ENCODE measurements around the gene FOXP3.

FOXP3 gene

DNA sequence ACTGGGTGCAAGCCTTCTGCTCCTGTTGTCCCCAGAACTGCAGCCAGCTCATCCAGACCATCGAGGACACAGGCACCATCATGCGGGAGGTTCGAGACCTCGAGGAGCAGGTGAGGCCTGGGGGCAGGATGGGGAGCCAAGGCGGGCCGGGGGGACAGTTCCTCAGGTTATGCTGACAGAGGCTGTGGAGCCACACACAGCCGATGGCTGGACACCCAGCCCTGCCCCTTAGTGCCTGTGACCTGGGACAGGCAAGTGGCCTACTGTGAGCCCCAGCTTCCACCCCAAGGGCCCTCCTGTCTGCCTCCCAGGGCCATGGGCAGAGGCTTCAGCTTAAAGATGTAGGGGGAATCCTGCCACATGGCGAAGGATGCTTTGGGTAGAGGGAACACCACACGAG, 14.9 kb downstream of the FOXP3 start:
- Histone ChIP-seq H2AFZ (ENCODE audit: low read depth, low read length) (no peak overlapping the region), H3K27me3 (ENCODE audit: control insufficient read depth in 1 of 2, insufficient read depth in 1 of 2, low read length in 2 of 2) (peaks cover 0 to 8% of the 10 kb centered on the region in 2 experiments), H3K14ac (ENCODE audit: low read length in 2 of 2) (no peak overlapping the region), H3K4ac (ENCODE audit: low read depth in 1 of 2, low read length in 2 of 2) (no peak overlapping the region), H3K4me2 (ENCODE audit: low read length, poor library complexity, severe bottlenecking) (no peak overlapping the region), H3K9me3 (ENCODE audit: control insufficient read depth, low read length) (no peaks in the 10 kb centered on the region), H3K18ac (ENCODE audit: low read depth in 1 of 2, low read length in 2 of 2) (no peak overlapping the region), H3K4me1 (ENCODE audit: control insufficient read depth, insufficient read depth, low read depth, low read length) (no peaks in the 10 kb centered on the region), H3K23ac (ENCODE audit: low read length in 2 of 2) (no peak overlapping the region), H3K9ac (ENCODE audit: low read length) (no peak overlapping the region), H3K27ac (ENCODE audit: low read length, poor library complexity, severe bottlenecking) (no peak overlapping the region), H2BK120ac (ENCODE audit: low read depth, low read length) (no peak overlapping the region), H2AK5ac (ENCODE audit: low read length, severe bottlenecking) (no peak overlapping the region), H4K91ac (ENCODE audit: low read length) (no peak overlapping the region), H4K8ac (ENCODE audit: low read length) (no peak overlapping the region), H2BK5ac (ENCODE audit: low read depth, low read length, poor library complexity, severe bottlenecking) (no peak overlapping the region), H3K4me3 (ENCODE audit: insufficient read depth in 1 of 2, low read depth in 1 of 2, low read length in 2 of 2) (no peak overlapping the region), H2BK15ac (ENCODE audit: low read depth, poor library complexity, severe bottlenecking) (no peak overlapping the region), H3K36me3 (ENCODE audit: control insufficient read depth in 1 of 2, insufficient read depth in 2 of 2, low read depth in 1 of 2, low read length in 2 of 2) (peaks cover 2 to 50% of the 10 kb centered on the region in 2 experiments), H3K79me1 (replicated peaks; ENCODE audit: low read length, poor library complexity, severe bottlenecking) (no peaks in the 10 kb centered on the region), H2BK12ac (ENCODE audit: low read length in 2 of 2) (no peak overlapping the region)
- WGBS, result 96% methylated on average over 9 of the region's 9 CpGs
- DNase-seq, result no peak

- Histone ChIP-seq H3K79me1 (replicated peaks; ENCODE audit: low read length, poor library complexity, severe bottlenecking) (no peaks in the 10 kb centered on the region), H3K4me2 (ENCODE audit: low read length, poor library complexity, severe bottlenecking) (no peak overlapping the region), H3K18ac (ENCODE audit: low read depth in 1 of 2, low read length in 2 of 2) (no peak overlapping the region), H3K27ac (ENCODE audit: low read length, poor library complexity, severe bottlenecking) (no peak overlapping the region), H3K4me1 (ENCODE audit: control insufficient read depth, insufficient read depth, low read depth, low read length) (no peaks in the 10 kb centered on the region), H2BK120ac (ENCODE audit: low read depth, low read length) (no peak overlapping the region), H2BK15ac (ENCODE audit: low read depth, poor library complexity, severe bottlenecking) (no peak overlapping the region), H4K91ac (ENCODE audit: low read length) (no peak overlapping the region), H4K8ac (ENCODE audit: low read length) (no peak overlapping the region), H3K27me3 (ENCODE audit: control insufficient read depth in 1 of 2, insufficient read depth in 1 of 2, low read length in 2 of 2) (peaks cover 0 to 8% of the 10 kb centered on the region in 2 experiments), H3K36me3 (ENCODE audit: control insufficient read depth in 1 of 2, insufficient read depth in 2 of 2, low read depth in 1 of 2, low read length in 2 of 2) (peaks cover 5 to 50% of the 10 kb centered on the region in 2 experiments), H2BK5ac (ENCODE audit: low read depth, low read length, poor library complexity, severe bottlenecking) (no peak overlapping the region), H3K14ac (ENCODE audit: low read length in 2 of 2) (no peak overlapping the region), H3K4me3 (ENCODE audit: insufficient read depth in 1 of 2, low read depth in 1 of 2, low read length in 2 of 2) (no peak overlapping the region), H2AK5ac (ENCODE audit: low read length, severe bottlenecking) (no peak overlapping the region), H3K23ac (ENCODE audit: low read length in 2 of 2) (no peak overlapping the region), H3K9ac (ENCODE audit: low read length) (no peak overlapping the region), H2BK12ac (ENCODE audit: low read length in 2 of 2) (no peak overlapping the region), H3K4ac (ENCODE audit: low read depth in 1 of 2, low read length in 2 of 2) (no peak overlapping the region), H2AFZ (ENCODE audit: low read depth, low read length) (no peak overlapping the region), H3K9me3 (ENCODE audit: control insufficient read depth, low read length) (no peaks in the 10 kb centered on the region)
- WGBS, result 95% methylated on average over 5 of the region's 6 CpGs
- no peak for DNase-seq
Measured at GRCh38 chrX:49249071-49249470, 15.4 kb downstream of the FOXP3 start.

GRCh38 chrX:49247916-49248811, 16.3 kb downstream of the FOXP3 start:
- Histone ChIP-seq H3K27me3 (ENCODE audit: control insufficient read depth in 1 of 2, insufficient read depth in 1 of 2, low read length in 2 of 2) (peaks cover 0 to 2% of the 10 kb centered on the region in 2 experiments), H2BK120ac (ENCODE audit: low read depth, low read length) (no peak overlapping the region), H2AK5ac (ENCODE audit: low read length, severe bottlenecking) (no peak overlapping the region), H2BK12ac (ENCODE audit: low read length in 2 of 2) (no peak overlapping the region), H3K9ac (ENCODE audit: low read length) (no peak overlapping the region), H2BK5ac (ENCODE audit: low read depth, low read length, poor library complexity, severe bottlenecking) (no peak overlapping the region), H3K4ac (ENCODE audit: low read depth in 1 of 2, low read length in 2 of 2) (no peak overlapping the region), H3K27ac (ENCODE audit: low read length, poor library complexity, severe bottlenecking) (no peak overlapping the region), H3K18ac (ENCODE audit: low read depth in 1 of 2, low read length in 2 of 2) (no peak overlapping the region), H4K8ac (ENCODE audit: low read length) (no peak overlapping the region), H3K23ac (ENCODE audit: low read length in 2 of 2) (no peak overlapping the region), H3K79me1 (replicated peaks; ENCODE audit: low read length, poor library complexity, severe bottlenecking) (no peaks in the 10 kb centered on the region), H3K4me3 (ENCODE audit: insufficient read depth in 1 of 2, low read depth in 1 of 2, low read length in 2 of 2) (no peak overlapping the region), H3K36me3 (ENCODE audit: control insufficient read depth in 1 of 2, insufficient read depth in 2 of 2, low read depth in 1 of 2, low read length in 2 of 2) (peaks cover 5 to 53% of the 10 kb centered on the region in 2 experiments), H3K14ac (ENCODE audit: low read length in 2 of 2) (no peak overlapping the region), H2AFZ (ENCODE audit: low read depth, low read length) (no peak overlapping the region), H4K91ac (ENCODE audit: low read length) (no peak overlapping the region), H3K4me1 (ENCODE audit: control insufficient read depth, insufficient read depth, low read depth, low read length) (no peaks in the 10 kb centered on the region), H3K4me2 (ENCODE audit: low read length, poor library complexity, severe bottlenecking) (no peak overlapping the region), H3K9me3 (ENCODE audit: control insufficient read depth, low read length) (no peaks in the 10 kb centered on the region), H2BK15ac (ENCODE audit: low read depth, poor library complexity, severe bottlenecking) (no peak overlapping the region)
- WGBS, result 92% methylated on average over 19 of the region's 28 CpGs
- no peak for DNase-seq

DNA sequence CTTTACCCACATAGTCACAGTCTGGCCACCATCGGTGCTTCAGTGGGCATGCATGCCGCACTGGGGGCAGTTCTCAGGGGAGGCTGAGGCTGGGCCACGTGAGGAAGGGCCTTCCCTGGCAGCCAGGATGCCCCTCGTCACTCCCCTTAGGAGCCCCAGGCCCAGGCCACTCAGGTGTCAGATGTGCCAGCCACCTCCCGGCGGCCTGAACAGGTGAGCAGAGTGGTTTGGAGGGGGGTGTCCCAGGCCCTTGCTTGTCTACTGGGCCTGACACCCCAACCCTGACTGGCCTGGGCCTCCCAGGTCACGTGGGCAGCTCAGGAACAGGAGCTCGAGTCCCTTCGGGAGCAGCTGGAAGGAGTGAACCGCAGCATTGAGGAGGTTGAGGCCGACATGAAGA, 17.2 kb downstream of the FOXP3 start:
- Histone ChIP-seq H2BK12ac (ENCODE audit: low read length in 2 of 2) (no peak overlapping the region), H2BK5ac (ENCODE audit: low read depth, low read length, poor library complexity, severe bottlenecking) (no peak overlapping the region), H2BK15ac (ENCODE audit: low read depth, poor library complexity, severe bottlenecking) (no peak overlapping the region), H3K4ac (ENCODE audit: low read depth in 1 of 2, low read length in 2 of 2) (no peak overlapping the region), H3K79me1 (replicated peaks; ENCODE audit: low read length, poor library complexity, severe bottlenecking) (no peaks in the 10 kb centered on the region), H2AK5ac (ENCODE audit: low read length, severe bottlenecking) (no peak overlapping the region), H3K9me3 (ENCODE audit: control insufficient read depth, low read length) (no peaks in the 10 kb centered on the region), H3K4me3 (ENCODE audit: insufficient read depth in 1 of 2, low read depth in 1 of 2, low read length in 2 of 2) (no peak overlapping the region), H3K27ac (ENCODE audit: low read length, poor library complexity, severe bottlenecking) (no peak overlapping the region), H3K23ac (ENCODE audit: low read length in 2 of 2) (no peak overlapping the region), H3K14ac (ENCODE audit: low read length in 2 of 2) (no peak overlapping the region), H3K9ac (ENCODE audit: low read length) (no peak overlapping the region), H3K27me3 (ENCODE audit: control insufficient read depth in 1 of 2, insufficient read depth in 1 of 2, low read length in 2 of 2) (peaks cover 0 to 2% of the 10 kb centered on the region in 2 experiments), H3K4me1 (ENCODE audit: control insufficient read depth, insufficient read depth, low read depth, low read length) (no peaks in the 10 kb centered on the region), H4K91ac (ENCODE audit: low read length) (no peak overlapping the region), H3K36me3 (ENCODE audit: control insufficient read depth in 1 of 2, insufficient read depth in 2 of 2, low read depth in 1 of 2, low read length in 2 of 2) (peaks cover 5 to 62% of the 10 kb centered on the region in 2 experiments), H4K8ac (ENCODE audit: low read length) (no peak overlapping the region), H3K4me2 (ENCODE audit: low read length, poor library complexity, severe bottlenecking) (no peak overlapping the region), H3K18ac (ENCODE audit: low read depth in 1 of 2, low read length in 2 of 2) (no peak overlapping the region), H2AFZ (ENCODE audit: low read depth, low read length) (no peak overlapping the region), H2BK120ac (ENCODE audit: low read depth, low read length) (no peak overlapping the region)
- DNase-seq, result no peak
- WGBS, result 91% methylated on average over 9 of the region's 11 CpGs

Data from mesenchymal stem cell (in vitro differentiated cells and primary cell).